Measurements from ENCODE around the gene BRSK2.

The BRSK2 gene

GRCh38 chr11:1470681-1471611 is 81.2 kb downstream of the BRSK2 start:
- DNase-seq, result no peak

- DNase-seq, result no peak
Observed at GRCh38 chr11:1471736-1472135, 82.0 kb downstream of the BRSK2 start.

DNA sequence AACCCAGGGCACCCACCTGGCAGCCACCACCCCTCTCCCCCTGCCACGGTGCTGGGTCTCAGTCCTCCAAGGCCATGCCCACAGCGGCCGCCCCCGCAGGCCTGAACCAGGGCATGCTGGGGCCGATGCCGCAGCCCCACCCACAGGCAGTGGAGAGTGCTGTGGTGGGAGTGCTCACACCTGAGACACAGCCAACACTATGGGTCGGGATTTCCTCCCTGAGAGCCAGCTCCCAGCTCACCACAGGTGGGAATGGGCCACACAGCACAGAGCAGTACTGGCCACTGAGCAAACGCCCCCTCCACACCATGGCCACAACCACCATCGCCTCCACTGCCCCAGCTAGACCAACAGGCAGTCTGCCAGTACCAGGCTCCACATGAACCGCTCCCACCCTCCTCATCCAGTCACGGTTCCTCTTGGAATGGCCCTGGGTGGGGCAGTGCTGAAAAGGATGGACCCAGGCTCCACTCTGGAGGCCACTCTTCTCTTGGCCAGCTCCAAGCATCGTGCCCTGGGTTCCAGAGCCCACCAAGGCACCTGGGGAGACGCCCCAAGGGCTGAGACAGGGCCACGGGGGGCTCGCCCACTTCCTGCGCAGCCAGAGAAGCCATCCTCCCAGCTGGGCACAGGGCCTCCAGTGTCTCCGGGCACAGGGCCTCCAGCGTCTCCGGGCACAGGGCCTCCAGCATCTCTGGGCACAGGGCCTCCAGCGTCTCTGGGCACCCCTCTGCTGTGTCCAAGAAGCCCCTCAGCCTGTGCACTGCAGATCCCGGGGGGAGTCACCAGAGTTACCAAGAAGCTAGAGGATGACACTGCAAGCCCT is 82.7 kb downstream of the BRSK2 start:
- DNase-seq, result no peak

DNA sequence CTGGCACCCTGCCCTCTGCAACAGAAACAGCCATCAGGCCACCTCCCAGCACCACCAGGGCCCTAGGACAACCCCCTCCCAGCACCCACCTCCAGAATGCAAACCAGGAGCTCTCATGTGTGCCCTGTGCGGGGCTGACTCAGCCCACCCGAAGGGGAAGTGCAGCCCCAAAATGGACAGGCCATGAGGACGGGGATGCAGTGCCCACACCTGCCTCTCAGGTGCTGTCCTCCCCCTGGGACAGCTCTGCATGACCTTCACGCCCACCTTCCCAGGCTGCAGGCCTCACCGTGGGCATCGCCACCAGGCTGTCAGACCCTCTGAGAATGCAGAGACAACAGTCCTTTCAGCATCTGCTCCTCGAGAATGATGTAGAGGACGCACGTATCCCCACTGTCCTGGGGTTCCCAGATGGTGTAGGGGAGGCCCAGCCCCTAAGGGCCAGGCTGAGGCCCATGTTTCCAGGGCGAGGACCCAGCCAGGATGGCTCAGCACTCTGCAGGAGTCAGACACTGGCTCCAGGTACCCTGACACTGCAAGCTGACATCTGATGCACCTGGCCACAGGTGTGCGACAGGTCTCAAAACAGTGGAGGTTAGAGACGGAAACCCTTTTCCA is 83.4 kb downstream of the BRSK2 start:
- DNase-seq, result no peak

DNA sequence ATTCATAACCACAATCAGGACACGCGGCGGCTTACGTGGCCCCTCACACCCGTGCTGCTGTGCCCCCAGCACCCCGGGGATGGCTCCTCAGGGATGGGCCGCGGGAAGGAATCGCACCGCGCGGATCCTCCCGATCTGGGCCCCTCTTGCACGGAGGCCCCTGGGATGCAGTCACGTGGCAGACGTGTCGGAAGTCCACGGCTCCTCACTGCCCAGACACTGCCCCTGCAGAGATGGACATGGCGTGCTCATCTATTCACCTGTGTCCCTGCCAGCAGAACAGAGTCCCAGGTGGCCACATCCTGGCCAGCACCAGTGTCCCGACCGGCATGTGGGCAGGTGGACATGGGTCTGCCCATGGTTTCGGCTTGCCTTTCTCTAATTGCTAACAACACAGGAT is 84.1 kb downstream of the BRSK2 start:
- no peak for DNase-seq

GRCh38 chr11:1475841-1476240 is 86.1 kb downstream of the BRSK2 start:
- DNase-seq, result no peak

- DNase-seq, result no peak
Observed at GRCh38 chr11:1476940-1477736, 87.4 kb downstream of the BRSK2 start.

DNA sequence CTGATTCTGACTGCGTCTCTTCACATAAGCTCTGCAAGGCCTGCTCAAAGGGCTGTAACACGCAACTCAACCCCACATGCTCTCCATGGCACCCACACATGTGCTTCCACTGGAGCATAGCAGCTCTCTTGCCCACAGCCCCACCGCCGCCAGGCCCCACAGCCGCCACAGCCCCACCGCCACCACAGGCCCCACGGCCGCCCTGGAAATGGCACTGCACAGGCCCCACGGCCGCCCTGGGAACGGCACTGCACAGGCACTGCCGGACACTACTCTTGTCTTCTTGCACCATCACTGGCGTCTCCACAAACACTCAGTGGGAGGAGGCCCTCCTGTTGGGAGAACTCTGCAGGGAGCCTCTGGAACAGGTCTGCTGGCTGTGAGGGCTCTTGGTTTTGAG is 88.3 kb downstream of the BRSK2 start:
- DNase-seq, result no peak

GRCh38 chr11:1478544-1478943 is 88.8 kb downstream of the BRSK2 start:
- DNase-seq, result no peak

GRCh38 chr11:1479006-1479677 is 89.4 kb downstream of the BRSK2 start:
- DNase-seq, result no peak

GRCh38 chr11:1479678-1480118 is 90.0 kb downstream of the BRSK2 start:
- no peak for DNase-seq

- DNase-seq, result no peak
Observed at GRCh38 chr11:1480191-1480554, 90.4 kb downstream of the BRSK2 start.

DNA sequence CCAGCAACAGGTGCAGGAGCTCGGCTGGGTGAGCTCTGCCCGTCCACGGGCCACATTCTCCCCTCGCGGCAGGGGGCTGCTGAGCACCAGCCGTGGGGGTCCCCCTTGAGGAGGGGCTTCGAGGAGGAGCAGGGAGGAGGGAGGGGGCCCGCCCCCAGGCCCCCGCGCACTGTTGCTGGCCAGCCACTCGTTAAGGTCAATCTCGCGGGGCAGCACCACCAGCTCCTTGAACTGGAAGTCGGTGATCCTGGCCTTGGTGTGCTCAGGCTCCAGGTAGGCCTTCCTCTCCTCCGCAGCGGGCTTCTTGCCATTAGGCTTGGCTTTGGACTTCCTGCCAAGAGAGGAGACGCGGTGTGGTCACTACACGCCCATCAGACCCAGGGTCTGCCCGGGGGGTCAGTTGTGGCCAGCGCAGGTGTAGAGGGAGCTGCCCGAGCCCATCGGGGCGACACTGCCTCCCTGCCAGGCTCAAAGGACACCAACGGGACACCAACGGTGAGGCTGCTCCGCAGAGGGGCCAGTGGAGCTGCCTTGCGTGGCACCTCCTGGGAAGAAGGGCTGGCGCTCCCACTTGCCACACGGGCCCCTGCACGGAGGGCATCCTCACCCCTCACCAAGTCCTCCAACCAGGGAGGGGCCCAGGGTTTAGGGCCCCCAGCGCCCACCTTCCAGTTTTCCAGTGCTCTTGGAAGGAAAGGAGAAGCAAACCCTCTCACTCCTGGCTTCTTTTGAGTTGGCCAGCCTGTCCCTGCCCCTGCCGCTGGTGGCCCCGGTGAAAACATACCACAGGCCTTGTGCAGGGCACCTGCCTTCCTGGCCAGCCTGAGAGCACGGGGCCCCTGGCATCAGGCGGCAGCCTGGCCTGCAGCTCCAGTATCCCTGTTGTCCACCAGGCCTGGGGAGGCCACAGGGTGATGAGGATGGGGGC is 91.1 kb downstream of the BRSK2 start:
- DNase-seq, result no peak

DNA sequence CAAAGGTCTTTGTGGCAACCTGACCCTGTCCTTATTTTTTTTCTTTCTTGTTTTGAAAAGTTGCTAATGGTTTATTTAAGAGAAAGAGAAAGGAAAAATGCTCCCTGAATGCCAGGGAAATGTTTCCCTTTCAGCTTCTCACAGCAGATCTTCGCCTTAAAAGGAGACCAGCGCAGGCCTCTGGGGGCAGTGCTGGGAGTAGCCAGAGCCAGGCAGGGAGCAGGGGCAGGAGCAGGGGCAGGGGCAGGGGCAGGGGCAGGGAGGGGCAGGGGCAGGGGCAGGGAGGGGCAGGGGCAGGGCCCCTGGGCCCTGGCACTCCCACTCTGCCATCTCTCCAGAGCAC is 91.7 kb downstream of the BRSK2 start:
- DNase-seq, result no peak

- DNase-seq, result no peak
Observed at GRCh38 chr11:1481861-1482441, 92.2 kb downstream of the BRSK2 start.

DNA sequence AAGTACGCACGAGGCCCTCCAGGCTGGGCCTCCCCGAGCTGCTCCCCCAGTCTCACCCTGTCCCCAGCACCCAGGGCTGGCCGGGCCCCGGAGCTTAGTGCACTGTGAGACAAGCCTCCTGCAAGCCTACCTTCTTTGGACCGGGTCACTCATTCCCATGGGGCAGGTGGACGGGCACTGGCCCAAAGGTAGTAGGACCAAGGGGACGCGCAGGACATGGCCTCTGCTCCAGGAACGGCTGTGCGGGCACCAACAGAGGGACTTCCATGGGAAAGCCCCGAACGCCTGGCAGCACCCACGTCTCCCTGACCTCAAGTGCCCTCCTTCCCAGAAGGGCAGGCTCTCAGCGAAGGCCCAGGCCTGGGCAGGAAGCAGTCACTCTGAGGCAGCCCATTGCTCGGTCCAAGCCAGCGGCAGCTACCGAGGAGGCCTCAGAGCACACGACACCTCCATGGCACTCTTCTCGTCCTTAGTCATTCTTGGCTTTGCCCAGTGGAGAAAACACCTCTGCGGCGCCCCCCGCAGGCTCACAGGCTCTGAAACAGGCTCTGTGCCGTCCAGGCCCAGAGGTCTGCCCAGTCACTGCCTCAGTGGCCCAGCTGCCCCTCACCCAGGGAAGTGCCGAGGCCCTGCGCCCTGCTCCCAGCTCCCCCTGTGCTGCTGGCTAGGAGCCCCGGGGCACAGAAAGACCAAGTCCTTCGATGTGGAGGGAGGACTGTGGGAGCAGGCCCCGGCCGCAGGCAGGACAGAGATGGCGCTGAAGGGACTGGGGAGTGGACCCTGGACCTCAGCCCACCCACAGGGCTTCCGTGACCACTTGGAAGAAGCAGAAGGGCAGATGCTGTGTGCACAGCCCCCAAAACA is 93.1 kb downstream of the BRSK2 start:
- no peak for DNase-seq

DNA sequence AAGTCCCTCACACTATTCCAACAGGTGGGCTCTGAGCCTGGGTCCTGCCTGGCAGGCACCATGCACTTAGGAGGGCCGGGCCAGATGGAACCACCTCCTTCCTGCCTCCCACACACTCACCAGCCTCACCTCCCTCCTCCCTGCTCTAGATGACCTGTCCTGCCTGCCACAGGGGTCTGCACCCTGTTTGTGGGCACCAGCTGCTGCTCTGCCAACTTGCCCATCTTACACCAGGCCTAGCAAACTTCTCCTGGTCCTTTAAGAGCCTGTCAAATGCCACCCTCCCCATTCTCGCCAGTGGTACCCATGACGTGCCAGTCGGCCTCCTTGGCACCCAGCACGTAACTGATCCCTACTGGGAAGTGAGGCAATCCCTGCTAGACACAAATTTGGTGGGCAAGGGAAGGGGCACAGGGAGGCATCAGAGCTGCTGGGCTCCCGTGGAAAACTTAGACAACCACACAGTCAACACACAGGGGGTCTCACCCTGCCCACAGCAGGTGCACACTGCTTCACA is 93.8 kb downstream of the BRSK2 start:
- no peak for DNase-seq

GRCh38 chr11:1484061-1484671 is 94.4 kb downstream of the BRSK2 start:
- no peak for DNase-seq
